ENCODE data around the gene PRDM11.

The PRDM11 gene

DNA sequence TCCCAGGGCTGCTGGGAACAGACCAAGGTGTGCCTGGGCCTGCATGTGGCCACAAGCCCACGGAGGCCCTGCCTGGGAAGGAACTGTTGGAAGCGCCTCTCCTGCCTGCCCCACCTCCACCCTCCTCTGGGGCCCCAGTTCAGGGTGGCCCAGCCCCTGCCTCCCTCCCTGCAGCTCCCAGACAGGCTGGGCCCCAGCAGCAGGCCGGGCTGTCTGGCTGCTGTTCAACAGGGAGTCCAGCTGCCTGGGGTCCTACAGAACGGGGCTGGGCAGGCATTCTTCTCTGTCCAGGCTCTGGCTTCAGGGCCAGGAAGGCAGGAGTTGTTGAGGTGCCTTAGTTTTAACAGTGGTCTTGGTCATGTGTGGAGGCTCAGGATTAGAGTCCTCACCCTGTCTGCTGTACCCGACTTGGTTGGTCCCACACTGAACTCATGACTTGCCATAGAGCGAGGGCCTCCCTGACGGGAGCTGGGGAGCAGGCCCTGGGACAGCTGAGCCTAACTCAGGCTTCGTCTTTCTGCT is 11.8 kb downstream of the PRDM11 start:
- no peak for DNase-seq

DNA sequence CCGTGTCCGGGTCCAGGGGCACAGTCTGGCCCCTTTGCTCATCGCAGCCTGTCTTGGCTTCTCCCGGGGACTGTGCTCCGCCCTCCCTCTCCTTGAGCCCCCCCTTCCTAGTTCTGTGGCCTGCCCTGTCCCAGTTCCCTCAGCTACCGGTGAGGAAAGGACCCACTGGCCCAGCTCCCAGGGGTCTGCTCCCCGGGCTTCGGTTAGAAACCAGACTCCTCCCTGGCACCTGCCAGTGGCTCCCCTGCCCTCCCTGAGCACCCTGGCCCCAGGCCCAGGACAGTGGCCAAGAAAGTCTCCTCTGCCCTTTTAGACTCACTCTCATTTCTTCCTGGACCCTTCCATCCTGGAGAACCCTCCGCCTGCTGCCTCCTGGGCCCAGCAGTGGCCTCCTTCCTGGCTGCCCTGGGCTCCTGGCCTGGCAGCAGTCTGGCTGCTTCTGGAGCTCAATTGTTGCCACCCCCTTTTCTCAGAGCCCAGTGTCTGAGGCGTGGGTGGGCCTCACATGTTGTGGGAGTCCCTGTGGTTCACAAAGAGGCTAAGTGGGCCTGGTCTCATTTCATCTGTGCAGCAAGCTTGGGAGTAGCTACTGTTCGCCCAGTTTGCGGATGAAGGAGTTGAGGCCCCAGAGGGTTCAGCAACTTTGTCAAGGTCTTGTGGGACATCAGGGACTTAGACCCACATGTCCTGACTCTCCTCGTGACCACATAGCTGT is 12.6 kb downstream of the PRDM11 start:
- no peak for DNase-seq

DNA sequence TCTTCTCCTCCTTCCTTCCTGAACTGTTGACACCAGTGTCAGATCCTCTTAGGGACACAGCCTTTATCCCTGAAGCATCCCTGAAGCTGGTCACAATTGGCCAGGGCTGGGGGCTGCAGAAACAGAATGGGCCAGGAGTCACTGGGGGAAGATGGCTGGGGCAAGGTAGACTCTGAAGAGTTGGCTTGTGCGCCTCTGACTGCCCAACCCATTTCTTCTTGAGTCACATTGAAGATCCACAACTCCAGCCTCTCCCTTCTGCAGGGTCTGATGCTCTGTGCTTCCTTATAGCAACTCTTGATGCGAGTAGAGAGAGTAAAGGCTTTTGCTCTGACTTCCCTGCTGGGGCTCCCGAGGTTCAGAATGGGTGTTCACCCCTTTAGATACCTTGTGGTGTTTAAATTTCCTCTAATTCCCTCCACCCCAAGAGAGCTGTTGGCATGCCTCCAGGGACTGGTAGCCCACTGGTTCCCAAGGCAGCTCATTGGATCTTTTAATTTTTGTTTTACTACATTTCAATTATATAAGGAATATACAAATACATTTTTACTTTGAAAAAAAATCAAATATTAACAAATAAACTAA is 13.4 kb downstream of the PRDM11 start:
- no peak for DNase-seq

DNA sequence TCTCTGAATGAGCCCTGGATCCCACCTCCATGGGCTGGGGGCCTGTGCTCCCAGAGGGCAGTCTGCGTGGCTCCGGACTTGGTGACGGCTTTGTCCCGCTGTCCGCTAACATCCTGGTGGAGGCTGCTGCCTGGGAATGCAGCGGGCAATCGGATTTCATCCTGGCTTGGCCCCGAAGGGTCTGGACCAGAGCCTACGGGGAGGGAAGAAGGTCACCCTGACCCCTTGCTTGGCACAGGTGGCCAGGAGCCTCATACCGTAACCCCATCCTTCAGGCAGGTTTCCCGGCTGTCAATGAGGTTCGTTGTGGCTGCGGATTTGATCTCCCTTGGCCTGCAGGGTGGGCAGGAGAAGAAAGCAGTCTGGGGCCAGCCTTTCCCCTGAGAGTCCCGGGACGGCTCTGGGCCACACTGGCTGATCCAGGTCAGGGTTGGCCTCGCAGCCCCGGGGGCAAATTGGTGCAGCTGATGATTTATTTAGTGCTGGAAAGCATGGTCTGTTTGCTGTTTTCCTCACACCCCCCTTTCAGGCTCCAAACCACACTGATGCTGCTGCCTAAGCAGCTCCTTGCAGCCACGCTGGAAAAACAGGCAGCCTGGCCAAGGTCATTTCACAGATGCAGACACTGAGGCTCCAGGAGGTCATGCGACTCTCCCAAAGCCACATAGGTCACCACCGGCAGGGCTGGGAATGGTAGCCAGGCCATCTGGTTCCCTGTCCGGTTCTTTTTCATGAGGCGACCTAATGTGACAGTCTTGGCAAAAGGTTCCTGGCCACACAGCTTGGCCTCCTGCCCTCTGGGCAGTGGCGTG is 15.0 kb downstream of the PRDM11 start:
- no peak for DNase-seq

DNA sequence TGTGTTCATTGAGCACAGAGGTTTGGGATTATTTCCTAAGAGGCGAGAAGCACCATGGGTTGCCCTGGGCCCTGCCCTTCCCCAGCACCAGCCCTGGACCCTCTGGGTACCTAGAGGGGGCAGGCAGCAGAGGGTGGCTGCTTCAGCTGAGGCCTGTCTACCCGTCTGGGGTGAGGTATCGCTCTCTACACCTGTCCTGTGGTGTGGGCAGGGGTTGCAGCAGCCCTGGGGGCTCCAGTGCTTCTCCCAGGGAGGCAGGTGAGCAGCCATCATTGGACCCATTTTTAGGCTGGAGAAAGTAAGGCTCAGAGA is 15.6 kb downstream of the PRDM11 start:
- no peak for DNase-seq

DNA sequence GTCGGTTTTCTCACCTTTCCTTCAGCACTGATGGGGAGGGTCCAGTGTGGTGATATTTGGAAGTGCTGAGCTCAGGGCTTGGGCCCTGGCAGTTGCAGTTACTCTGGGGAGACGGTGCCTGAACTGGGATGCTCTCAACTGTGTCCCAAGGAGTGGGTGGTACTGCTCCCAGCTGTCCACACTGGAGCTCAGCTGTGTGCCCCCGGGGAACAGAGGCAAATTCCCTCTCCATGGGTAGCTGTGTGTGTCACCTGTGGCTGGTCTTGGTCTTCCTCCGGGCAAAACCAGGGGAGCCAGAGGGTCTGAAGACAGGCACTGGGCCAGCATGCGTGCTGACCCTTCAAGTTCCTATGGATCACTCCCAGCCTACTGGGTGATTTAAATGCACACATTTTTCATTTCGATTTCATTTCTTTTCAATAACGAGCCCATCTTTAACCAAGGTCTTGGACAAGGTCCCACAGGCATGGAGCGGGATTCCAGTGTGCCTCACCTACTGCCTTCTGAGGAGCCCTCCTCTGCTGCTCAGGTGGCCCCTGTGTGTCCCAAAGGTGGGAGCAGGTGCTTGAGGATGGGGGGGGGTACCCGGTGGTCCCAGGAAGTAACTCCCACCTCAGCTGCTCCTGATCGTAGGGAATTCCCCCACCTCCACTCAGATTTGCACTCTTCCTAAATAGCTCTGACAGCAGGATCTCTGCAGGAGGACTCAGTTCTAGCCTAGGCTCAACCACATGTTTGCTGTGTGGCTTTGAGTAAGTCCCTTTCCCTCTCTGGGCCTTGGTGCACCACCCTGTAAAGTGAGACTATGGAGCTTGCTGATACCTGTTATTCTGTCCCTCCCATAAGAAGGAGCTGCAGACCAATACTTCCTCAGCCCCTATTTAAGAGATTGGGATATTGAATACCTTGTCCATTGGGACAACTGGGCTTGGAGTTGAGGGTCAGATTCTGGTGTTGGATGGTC is 16.8 kb downstream of the PRDM11 start:
- DNase-seq, result no peak

DNA sequence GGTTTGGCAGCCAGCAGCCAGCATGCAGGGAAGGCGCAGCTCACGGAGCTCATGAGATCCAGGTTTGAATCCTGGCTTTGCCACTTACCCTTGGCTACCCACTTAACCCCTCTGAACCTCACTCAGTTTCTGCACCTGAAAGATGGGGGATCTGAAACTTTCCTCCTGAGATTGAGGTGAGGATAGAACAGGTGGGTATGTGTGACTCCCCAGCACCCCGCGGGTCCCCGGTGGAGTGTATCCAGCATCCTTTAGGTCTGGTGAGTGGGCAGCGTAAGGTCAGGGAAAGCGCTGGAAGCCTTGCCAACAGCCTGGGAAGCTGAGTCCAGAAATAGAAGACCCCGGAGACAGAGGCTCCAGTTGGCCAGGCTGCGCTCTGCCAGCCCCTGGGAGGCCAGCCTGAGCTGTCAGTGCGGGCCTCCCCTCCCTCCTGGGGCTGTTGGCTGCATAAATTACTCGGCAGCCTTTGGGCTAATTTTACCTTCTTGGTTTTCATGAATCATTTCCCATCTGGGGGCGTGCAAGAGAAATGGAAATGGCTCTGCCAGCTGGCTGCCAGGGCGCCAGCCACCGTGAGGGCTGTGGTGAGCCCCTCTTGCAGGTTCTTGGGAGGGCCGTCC is 17.6 kb downstream of the PRDM11 start:
- DNase-seq, result no peak

DNA sequence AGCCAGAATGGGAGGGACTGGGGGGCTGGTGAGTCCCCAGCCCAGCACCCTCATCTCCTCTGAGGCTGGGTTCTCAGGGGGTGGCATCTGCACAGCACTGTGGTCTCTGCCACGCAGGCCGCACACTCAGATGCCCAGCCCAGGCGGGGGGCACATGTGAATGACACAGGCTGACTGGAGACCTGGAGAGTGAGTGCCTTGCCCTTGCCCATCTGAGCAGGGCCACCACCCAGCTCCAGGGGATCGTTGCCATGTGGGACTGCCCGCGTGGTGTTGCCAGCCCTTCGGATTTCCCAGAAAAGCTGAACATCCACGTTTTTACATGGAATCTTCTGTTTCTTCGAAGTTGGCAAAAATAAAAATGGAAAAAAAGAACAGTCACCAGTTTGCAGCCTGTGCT is 18.9 kb downstream of the PRDM11 start:
- DNase-seq, result no peak

DNA sequence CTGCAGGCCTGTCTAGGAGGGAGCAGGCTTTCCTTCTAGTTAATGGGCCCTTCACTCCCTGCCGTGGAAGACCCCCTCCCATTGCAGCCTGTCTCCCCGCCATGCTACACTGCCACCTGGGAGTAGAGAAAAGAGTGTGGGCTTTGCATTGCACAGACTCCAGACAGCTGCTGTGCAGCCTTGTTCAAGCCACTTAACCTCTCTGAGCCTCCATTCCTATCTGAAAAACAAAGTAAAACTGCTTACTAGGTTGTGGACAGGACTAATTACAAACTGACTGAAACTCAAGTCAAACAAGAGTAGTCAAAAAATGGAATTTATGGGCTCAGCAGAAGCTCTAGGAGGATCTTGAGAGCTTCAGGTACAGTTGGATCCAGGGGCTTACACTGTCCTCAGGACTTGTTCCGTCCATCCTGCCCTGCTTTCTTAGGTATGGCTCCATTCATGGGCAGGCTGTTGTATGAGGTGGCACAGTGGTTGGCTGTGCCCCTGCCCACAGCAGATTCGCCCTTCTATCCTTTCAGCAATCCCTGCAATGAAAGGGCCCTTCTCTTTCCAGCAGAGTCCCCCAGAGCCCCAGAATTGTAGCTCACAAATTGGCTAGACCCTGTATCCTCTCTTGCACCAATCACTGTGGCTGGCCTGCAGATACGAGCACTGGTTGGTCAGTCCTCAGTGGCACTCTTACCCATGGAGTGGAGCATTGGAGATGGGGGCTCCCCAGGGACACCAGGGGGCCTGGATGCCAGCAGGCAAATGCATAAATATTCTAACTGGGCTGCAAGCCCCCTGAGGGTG is 19.6 kb downstream of the PRDM11 start:
- no peak for DNase-seq

DNA sequence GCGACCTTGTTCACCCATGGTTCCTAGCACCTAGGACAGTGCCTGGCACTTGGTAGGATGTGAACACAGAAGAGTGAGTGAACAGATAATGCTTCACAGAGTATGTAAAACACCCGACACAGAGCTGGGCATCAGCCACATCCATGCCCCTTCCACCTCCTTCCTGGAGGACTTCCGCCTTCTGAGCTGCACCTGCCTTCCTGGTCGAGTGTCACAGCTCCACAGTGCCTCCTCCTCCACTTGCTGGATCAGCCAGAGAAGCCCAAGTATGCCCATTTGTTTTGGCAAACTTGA is 20.1 kb downstream of the PRDM11 start:
- no peak for DNase-seq

DNA sequence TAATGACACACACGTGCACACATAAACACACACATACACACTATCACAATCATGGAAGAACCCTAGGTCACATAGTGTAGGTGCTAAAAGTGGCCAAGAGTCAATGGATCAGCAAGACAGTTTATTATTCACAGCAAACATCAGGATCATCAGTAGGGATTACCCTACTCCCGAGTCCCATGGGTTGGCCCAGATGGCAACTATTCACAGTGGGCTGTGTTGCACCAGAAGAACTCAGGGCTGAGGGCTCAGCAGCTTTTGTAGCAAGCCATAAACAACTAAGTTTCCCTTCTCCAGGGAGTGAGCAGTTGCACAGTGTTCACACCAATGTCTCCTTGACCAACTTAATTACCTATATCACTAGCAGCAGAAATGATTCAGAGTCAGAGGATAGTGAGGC is 20.8 kb downstream of the PRDM11 start:
- DNase-seq, result no peak

DNA sequence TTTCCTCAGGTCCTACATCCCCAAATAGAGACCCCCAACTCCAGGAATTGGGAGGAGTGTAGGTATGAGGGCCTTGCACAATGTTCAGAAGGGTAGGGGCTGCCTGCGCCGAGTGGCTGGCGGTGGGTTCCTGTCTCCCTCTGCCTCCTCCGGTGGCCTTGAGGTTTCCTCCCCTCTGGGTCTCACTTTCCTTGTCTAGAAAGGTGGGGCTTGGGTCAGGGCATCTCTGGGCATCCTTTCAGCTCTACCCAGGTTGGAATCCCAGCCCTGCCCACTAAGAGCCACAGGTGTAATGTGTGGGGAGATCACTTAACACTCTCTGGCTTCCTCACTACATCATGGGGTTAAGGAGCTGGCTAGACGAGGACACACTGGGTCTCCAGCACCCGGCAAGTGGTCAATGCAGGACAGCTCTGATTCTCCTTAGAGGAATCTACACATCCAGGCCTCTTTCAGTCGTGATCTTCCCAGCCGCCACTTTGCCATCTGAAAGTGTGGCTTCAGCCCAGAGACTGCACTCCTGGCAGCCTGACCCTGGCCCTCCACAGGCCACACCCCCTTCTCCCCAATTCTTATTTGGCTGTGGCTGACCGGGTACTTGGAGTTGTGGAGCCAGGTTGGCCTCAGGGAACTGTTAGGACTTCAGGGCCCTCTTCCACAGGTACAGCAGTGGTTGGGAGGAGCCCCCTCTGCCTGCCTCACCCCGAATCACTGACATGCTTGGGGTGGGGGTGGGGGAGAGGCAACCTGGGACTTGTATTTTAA is 22.1 kb downstream of the PRDM11 start:
- DNase-seq, result no peak

DNA sequence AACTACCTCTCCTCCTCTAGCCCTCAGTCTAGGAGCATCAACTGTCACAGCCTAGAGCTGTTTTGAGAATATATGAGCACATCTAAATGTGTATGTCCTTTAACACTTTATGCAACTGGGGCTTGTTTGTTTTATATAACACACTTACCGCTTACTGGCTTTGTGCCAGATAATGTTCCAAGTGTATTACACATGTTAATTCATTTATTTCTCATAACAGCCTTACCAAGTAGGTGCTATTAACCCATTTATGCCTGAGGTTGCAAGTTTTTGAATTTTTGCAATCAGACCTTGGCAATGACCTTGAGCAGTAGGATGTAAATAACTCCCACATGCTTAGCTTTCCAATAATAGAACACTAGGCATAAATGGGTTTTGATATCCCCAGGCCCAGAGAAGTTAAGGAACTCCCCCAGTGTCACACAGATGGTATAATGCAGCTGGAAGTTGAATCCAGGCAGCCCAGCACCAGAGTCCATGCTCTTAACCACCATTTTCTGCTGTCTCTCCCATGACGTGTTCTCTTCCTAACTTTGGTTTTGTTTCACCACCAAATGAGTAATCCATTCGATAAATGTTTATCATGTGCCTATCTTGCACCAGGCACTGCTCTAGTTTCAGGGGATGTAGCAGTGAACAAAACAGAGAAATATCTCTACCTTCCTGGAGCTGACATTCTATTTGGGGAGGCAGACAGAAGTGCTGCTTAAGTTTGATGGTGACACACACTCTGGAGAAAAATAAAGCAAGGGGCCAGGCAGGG is 23.1 kb downstream of the PRDM11 start:
- DNase-seq, result no peak

DNA sequence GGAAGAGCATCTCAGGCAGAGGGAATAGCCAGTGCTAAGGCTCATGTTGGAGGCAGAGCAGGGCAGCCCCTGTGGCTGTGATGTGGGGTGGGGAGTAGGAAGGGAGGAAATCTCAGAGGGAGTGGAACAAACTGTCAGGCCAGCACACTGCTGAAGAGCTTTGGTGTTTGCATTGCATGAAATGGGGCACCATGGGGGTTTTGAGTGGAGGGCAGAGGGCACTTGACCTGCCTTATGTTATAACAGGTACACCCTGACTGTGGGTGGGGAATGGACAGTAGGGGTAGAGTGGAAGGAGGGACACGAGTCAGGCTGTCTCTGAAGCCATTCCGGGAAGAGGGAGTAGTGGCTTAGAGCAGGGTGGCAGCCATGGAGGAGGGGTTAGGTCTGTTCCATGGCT is 24.0 kb downstream of the PRDM11 start:
- DNase-seq, result no peak

DNA sequence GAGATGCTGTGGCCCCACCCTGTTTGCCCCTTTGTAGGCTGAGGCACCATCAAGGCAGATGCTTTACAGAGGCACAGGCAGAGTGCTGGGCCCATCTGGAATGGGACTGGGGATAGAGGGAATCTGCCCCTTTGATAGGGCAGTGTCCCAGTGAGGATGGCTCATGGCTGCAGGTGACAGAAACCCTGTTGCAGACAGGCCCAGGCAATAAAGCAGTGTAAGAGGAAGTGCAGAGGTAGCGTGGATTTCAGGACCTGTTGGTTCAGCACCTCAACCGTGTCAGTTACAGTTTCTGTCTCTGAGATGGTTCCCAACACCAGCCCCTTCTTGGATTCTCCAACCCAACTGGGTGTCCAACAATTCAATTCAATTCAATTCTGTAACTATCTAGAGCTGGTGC is 25.1 kb downstream of the PRDM11 start:
- DNase-seq, result no peak

DNA sequence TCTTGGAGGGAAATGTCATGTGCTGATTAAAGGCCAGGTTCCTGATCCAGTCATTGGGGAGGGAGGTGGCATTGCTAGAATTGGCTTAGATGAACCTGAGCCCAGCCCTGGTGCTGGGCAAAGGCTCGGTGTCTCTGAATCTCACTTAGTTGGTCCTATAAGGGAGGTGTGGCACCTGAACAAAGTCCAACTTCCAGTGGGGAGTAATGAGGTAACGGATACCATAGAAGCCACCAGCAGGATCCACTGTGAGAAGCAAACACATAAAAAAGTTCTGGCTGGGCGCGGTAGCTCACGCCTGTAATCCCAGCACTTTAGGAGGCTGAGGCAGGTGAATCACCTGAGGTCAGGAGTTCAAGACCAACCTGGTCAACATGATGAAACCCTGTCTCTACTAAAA is 26.6 kb downstream of the PRDM11 start:
- no peak for DNase-seq

DNA sequence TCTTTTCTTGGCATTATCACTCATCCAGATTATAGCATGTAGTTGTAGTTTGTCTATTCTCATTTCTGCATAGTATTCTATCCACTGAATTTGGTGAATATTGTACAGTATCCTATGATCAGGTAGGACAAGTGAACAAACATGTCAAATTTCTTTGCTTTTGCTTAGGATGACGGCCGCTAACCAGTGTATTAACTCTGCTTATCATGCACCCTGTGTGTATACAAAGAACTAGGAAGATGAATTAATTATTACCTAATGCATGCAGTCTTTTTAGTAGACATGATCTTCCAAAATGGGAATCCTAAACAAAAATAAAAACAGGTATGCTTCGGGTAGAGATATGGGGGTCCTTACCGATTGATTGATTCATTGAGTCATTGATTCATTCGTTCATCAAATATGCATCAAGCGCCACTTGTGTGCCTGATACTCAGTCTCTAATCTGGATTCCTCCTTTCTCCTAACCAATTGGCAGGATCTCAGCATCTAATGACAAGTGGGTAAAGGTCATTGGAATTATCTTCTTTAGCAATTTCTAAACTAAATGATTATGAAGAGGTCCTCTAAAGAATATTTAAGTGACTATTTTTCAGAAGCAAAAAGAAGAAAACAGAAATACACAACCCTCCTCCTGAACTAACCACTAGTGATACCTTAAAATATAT is 27.9 kb downstream of the PRDM11 start:
- DNase-seq, result no peak

DNA sequence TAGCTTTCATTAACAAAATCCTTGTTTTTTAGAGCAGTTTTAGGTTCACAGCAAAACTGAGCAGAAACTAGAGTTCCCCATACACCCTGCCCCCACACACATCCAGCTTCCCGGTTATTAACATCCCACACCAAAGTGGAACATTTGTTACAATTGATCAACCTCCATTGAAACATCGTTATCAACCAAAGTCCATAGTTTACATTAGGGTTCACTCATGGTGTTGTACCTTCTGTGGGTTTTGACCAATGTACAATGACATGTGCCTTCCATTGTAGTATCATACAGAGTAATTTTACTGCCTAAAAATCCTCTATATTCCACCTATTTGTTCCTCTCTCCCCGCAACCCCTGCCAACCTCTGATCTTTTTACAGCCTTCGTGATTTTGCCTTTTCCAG is 28.5 kb downstream of the PRDM11 start:
- DNase-seq, result no peak

DNA sequence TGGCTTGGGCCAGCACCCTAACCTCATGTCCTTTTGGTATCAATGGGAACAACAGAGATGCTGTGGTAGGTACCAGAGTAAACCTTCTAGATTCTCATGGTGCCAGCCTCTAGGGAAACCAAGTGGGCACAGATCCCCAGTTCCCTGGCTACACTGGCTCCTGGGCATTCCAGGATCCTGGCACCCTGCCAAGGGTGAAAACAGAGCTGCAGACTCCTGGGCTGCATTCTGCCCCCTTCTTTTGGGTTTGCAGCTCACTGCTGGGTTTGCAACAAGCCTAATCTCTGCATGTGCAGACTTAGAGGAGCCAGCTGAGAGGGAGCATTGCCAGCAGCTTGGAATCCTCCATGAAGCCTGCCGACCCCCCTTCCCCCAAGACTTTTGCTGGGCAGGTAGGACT is 30.6 kb downstream of the PRDM11 start:
- DNase-seq, result no peak

DNA sequence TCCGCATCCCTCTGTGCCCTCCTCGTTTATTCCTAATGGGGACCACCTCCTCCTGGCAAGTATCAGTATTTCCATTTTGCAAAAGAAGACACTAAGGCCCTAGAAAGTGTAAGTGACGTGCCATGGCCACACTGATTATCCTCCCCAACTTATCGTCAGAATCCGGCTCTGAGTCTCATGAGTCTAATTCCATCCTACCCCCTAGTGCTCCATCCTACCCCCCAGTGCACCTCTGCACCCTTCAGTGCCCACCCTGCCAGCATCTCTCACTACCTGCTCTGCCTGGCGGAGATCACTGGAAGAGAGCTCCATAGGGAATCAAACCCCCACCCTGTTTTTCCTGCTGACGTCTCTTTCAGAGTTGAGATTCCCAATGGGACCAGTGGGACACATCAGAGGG is 31.8 kb downstream of the PRDM11 start:
- no peak for DNase-seq
